Activated naive CD4-positive, alpha-beta T cell treated with anti-CD3 and anti-CD28 coated beads, Interleukin-2, amount 10 ng/mL, durations not matched to agents 7 days and 5 days (primary cell): ENCODE results near the gene MED10.
A peak's percentile ranks its signal among the peaks of the same experiment; 100 is the strongest.

Experiments
- CTCF ChIA-PET: fragments of 350-600 bp; sonication (Branson Sonifier 250); formaldehyde crosslinking; loops from one replicate; lab custom pipeline; 2021; ENCODE audit warnings: antibody characterized with exemption; lab: Charles Lee
- DNase-seq: peaks from one replicate; pipeline ENCODE4 v3.0.0-alpha.2; 2020
- H3K27ac Mint-ChIP-seq: one replicate; pipeline ENCODE4 v1.8.0; 2021; ENCODE audit warnings: mild to moderate bottlenecking, moderate library complexity, mixed read lengths
- H3K27me3 Mint-ChIP-seq: one replicate; pipeline ENCODE4 v1.8.0; 2021; ENCODE audit warnings: mild to moderate bottlenecking, mixed read lengths
- H3K36me3 Mint-ChIP-seq: one replicate; pipeline ENCODE4 v1.8.0; 2021; ENCODE audit warnings: mixed read lengths
- H3K4me1 Mint-ChIP-seq: one replicate; pipeline ENCODE4 v1.8.0; 2021; ENCODE audit warnings: mixed read lengths
- H3K4me3 Mint-ChIP-seq: one replicate; pipeline ENCODE4 v1.8.0; 2021; ENCODE audit warnings: mild to moderate bottlenecking, moderate library complexity, mixed read lengths
- H3K9me3 Mint-ChIP-seq: one replicate; pipeline ENCODE4 v1.8.0; 2021; ENCODE audit warnings: mixed read lengths

MED10 gene

DNA sequence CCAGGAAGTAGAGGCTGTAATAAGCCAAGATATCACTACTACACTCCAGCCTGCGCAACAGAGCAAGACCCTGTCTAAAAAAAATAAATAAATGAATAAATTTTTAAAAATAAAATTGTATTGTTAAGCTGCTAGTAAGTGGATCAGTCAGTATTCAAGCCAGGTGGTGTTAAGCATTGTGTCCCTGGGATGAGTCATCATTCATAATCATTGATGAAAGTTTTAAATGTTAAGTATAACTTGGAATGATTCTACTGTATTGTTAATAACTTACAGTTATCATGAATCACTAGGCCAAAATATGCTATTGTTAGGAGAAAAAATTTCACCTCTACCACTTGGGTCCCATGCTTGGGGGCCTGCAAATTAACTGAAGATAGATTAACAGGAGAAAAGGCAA lies 38.2 kb downstream of the MED10 start:
- DNase-seq = no peak
- Mint-ChIP-seq H3K27me3 (no peaks in the 10 kb centered on the region), H3K36me3 (no peaks in the 10 kb centered on the region), H3K27ac (no peak overlapping the region), H3K4me1 (no peaks in the 10 kb centered on the region), H3K4me3 (no peak overlapping the region), H3K9me3 (no peaks in the 10 kb centered on the region)
- CTCF ChIA-PET = no interaction called here

DNA sequence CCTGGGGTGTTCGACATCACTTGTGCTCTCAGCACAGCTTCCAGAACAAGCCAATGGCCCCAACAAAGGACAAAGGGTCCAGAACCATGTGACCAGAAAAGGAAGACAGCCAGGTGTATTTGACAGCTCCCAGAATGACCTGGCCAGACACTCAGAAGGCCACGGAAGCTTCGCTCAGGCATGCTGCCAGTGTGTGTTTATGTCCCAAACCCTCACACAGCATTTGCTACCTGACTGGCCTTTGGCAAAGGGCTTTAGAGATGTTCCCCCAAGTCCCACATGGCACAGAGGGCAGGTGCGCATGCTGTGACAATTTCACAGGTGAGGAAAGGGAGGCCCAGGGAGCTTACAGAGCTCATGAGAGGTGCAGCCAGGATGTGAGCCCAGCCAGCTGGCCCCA lies 39.5 kb downstream of the MED10 start:
- H3K4me3 Mint-ChIP-seq = no peak overlapping the region
- CTCF ChIA-PET = no interaction called here
- H3K27me3 Mint-ChIP-seq = no peaks in the 10 kb centered on the region

DNA sequence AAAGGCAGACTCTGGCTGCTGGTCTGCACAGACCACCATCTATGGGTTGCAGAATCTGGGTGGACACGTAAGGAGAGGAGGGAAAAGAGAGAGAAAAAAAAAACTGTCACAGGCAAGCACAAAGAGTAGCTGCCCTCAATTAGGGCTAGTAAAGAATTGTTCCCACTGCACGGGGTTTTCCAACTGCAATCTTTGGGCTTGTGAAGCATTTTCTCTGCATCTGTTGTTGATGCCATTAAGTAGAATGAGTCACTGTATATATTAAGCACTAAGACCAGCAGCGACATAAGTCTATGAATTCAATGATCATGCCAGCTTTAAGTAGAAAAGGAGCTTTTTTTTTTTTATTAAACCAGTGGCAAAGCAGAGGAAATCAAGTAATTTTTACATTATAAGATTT lies 40.2 kb downstream of the MED10 start:
- H3K9me3 Mint-ChIP-seq = no peaks in the 10 kb centered on the region
- H3K36me3 Mint-ChIP-seq = no peaks in the 10 kb centered on the region
- no peak overlapping the region for H3K27ac Mint-ChIP-seq
- H3K27me3 Mint-ChIP-seq = no peaks in the 10 kb centered on the region
- H3K4me1 Mint-ChIP-seq = no peaks in the 10 kb centered on the region
- no peak overlapping the region for H3K4me3 Mint-ChIP-seq
- DNase-seq = no peak
- CTCF ChIA-PET = no interaction called here

More for the DNA sequence above, 39.5 kb downstream of the MED10 start:
- no peaks in the 10 kb centered on the region for H3K4me1 Mint-ChIP-seq
- H3K36me3 Mint-ChIP-seq = no peaks in the 10 kb centered on the region
- H3K9me3 Mint-ChIP-seq = no peaks in the 10 kb centered on the region
- no peak for DNase-seq
- H3K27ac Mint-ChIP-seq = no peak overlapping the region

DNA sequence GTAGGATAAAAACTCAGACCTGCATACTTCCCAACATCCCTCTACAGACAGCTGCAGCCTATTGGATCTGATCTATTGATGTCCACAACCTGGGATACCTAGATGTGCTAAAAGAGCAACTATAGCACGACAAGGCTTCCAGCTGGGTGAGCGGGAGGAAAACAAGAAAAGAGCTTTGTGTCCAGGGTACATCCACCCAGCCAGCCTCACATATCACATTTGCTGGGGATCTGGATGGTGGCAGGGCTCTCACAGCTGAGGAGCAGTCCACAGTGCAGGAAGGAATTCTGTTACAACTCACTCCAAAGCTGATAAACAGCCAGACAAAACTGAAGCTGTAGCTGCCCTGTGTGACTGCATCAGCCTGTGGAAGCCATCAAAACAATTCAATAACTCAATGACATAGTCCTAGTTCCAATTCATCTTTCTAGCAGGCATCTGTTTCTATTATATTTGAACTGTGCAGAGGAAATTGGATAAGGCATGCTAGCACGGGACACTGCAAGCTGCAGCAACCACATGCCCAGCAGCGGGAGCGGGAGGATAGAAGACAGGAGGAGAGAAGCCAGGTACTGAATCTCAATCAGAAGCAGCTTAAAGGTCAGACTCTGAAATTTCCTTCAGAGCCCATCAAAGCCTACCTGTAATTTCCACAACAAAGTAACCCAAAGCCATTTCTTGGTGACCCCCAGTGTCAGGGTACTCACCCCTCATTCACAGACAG lies 45.0 kb downstream of the MED10 start:
- Mint-ChIP-seq H3K36me3 (no peaks in the 10 kb centered on the region), H3K27me3 (no peaks in the 10 kb centered on the region), H3K4me1 (no peaks in the 10 kb centered on the region), H3K9me3 (peaks cover 11% of the 10 kb centered on the region), H3K4me3 (no peak overlapping the region), H3K27ac (no peak overlapping the region)
- CTCF ChIA-PET = no interaction called here
- DNase-seq = no peak

DNA sequence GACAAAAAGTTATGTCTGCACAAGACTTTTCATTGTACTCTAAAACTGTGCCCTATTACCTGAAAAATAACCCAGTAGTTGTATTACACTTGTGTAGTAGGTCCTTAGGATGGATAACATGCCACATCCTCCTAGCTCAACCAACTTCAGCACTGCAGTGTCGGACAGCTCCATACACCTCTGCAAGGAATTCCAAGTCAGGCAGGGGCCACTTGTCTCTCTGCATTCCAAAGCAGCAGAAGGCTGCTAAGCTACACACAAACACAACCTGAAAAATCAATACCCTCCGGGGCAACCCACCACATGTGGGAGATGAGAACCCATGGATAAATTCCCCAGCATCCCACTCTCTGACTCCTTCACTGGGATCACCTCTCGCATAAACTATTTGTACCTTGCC lies 50.2 kb downstream of the MED10 start:
- Mint-ChIP-seq H3K4me3 (no peak overlapping the region), H3K4me1 (no peaks in the 10 kb centered on the region), H3K36me3 (no peaks in the 10 kb centered on the region), H3K9me3 (peaks cover 11% of the 10 kb centered on the region), H3K27ac (no peak overlapping the region), H3K27me3 (no peaks in the 10 kb centered on the region)
- DNase-seq = peak; percentile 65
- CTCF ChIA-PET = no interaction called here

DNA sequence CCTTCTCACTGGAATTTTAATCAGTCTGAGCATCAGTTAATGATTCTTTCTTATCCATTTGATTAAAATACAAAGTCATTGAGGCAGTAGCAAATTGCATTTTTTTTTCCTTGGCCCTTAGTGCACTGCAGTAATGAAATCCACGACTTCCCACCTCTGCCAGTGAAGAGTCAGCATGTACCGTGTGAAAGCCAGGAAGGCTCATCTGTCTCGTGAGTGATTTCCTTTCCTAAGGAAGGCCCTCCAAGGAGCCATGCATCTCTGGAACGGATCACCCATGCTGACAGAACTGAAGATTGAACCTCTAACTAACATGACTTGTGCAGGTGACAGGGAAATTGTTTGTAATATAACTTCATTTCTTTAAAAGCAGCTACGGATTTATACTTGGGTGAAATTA lies 51.6 kb downstream of the MED10 start:
- Mint-ChIP-seq H3K27ac (no peak overlapping the region), H3K4me3 (no peak overlapping the region), H3K27me3 (no peaks in the 10 kb centered on the region), H3K36me3 (no peaks in the 10 kb centered on the region), H3K9me3 (peaks cover 11% of the 10 kb centered on the region), H3K4me1 (no peaks in the 10 kb centered on the region)
- CTCF ChIA-PET = no interaction called here
- no peak for DNase-seq

DNA sequence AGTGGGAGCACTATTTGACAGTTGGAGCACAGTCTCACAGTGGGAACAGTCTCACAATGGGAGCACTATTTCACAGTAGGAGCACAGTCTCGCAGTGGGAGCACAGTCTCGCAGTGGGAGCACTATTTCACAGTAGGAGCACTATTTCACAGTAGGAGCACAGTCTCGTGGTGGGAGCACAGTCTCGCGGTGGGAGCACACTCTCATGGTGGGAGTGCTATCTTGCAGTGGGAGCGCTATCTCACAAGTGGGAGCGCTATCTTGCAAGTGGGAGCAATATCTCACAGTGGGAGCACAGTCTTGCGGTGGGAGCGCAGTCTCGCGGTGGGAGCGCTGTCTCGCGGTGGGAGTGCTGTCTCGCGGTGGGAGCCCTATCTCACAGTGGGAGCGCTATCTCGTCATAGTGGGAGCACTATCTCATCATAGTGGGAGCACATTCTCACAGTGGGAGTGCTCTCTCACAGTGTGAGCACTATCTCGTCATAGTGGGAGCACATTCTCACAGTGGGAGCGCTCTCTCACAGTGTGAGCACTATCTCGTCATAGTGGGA lies 56.1 kb downstream of the MED10 start:
- no peaks in the 10 kb centered on the region for H3K9me3 Mint-ChIP-seq
- no peak for DNase-seq
- no peaks in the 10 kb centered on the region for H3K27me3 Mint-ChIP-seq
- H3K4me1 Mint-ChIP-seq = no peaks in the 10 kb centered on the region
- no peak overlapping the region for H3K4me3 Mint-ChIP-seq
- CTCF ChIA-PET = no interaction called here
- no peak overlapping the region for H3K27ac Mint-ChIP-seq
- no peaks in the 10 kb centered on the region for H3K36me3 Mint-ChIP-seq
